Activated T-cell treated with anti-CD3 and anti-CD28 coated beads for 24 hours (primary cell): ENCODE measurements around the gene C21orf58.
"Not testable (repeated sequence)": the region's sequence is repeated elsewhere in the genome, so short reads cannot be mapped to it uniquely, and the experiment has no call there.

Experiments
- DNase-seq: peaks from one replicate; pipeline ENCODE4 v3.0.0-alpha.2; 2020; ENCODE audit warnings: low read depth

C21orf58 gene

DNA sequence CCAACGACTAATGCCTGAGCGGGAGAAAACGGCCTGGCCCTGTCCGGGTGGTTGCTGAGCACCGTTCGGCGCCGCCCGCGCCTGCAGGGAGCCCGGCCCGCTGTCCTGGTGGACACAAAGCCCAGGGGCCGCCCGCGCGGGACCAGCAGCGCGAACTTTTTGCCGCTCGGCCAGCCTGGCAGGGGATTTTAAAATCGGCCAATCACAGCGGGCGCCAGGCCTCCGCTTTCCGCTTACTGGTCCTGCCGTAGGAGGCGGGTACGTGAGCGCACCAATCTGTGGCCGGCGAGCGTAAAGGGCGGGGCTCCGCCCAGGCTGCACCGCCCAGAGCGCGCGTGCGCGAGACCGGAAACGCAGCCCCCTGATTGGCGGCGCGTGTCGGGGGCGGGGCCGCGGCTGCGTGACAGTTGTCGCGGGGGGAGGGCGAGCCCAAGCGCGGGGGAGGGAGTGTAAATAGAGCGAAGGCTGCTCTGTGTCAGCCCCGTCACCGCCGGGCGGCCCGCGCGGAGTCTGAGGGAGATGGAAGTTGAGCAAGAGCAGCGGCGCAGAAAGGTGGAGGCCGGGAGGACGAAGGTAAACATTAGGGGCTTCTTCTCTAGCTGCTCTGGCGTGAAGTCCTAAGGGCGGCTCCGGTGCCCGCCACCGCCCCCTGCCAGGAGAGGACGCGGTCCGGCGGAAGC is at the start of gene C21orf58, which contains the start of gene PCNT:
C21orf58 (minus strand) TSS at position 161 of the 680 bp plus-strand sequence. CDS start 1,132 bp downstream, outside the sequence.
PCNT (plus strand) TSS at position 447 of the 680 bp plus-strand sequence; CDS start at position 520, 73 bp downstream.
- peak; percentile 96 for DNase-seq

DNA sequence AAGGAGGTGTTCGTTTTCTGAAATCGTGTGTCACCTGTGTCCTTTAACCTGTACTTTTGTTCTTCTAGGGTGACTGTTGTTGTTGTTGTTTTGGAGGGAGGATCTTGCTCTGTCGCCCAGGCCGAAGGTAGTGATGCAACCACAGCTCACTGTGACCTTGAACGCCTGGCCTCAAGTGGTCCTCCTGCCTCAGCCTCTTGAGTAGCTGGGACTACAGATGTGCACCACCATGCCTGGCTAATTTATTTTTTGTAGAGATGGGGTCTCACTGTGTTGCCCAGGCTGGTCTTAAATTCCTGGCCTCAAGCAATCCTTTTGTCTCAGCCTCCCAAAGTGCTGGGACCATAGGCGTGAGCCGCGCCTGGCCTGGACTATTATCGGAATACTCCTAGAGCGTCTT is 49.3 kb upstream of the C21orf58 start:
- not testable (repeated sequence) for DNase-seq

- no peak for DNase-seq
These were observed 48.4 kb upstream of the C21orf58 start for GRCh38 chr21:46372014-46372485.

DNA sequence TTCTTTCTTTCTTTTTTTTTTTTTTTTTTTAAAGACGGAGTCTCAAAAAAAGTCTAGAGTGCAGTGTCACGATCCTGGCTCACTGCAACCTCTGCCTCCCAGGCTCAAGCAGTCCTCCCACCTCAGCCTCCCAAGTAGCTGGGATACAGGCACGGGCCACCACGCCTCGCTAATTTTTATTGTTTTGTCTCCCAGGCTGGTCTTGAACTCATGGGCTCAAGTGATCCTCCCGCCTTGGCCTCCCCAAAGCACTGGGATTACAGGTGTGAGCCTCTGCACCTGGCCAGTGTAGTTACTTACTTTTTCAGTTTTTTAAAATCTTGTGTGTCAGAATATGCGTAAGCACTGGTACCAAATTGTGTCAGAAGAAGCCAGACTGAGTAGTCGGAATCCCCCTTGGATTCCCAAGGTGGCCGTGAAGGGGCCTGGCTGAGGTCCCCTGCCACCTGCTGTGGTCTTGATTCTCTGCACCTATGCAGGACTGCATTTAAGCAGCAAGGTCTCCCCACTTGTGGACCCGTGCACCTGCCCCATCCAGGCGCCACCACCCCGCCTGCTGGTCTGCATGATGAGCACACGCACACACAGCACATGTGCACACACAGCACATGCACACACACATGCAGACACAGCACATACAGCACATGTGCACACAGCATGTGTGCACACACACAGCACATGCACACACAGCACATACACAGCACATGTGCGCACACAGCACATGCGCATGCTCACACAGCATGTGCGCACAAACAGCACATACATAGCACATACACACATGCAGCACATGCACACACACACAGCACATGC is 47.7 kb upstream of the C21orf58 start:
- DNase-seq: no peak

DNA sequence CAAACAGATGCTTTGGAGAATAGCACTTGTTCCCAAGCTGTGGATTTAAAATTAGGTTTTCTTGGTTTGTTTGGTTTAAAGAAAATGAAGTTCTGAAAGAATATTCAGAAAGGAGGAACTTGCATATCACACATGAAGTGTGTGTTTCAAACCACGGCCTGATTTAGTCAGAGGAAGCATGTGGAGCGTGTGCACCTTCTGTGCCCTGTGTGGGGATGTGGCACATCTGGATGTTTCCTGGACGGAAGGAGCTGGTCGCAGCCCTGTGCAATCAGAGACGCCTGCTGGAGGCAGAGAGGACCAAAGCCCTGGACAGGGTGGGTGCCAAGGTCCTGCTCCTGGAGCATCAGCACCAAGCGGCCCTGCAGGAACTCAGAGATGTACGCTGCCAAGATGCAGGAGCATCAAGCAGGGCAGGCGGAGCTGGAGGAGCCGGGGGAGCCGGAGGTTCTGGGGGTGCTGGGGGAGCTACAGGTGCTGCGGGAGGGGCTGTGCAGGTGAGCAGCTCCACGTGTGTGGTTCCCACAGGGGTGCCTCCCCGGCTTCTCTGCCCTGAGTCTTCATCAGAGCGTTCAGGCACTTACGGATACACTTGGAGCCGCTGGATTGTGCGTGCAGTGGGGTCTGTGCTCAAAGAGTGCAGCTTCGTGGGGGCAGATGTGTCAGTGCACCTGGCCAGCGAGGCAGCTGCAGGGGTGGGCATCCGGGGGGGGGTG is 46.0 kb upstream of the C21orf58 start:
- no peak for DNase-seq

DNA sequence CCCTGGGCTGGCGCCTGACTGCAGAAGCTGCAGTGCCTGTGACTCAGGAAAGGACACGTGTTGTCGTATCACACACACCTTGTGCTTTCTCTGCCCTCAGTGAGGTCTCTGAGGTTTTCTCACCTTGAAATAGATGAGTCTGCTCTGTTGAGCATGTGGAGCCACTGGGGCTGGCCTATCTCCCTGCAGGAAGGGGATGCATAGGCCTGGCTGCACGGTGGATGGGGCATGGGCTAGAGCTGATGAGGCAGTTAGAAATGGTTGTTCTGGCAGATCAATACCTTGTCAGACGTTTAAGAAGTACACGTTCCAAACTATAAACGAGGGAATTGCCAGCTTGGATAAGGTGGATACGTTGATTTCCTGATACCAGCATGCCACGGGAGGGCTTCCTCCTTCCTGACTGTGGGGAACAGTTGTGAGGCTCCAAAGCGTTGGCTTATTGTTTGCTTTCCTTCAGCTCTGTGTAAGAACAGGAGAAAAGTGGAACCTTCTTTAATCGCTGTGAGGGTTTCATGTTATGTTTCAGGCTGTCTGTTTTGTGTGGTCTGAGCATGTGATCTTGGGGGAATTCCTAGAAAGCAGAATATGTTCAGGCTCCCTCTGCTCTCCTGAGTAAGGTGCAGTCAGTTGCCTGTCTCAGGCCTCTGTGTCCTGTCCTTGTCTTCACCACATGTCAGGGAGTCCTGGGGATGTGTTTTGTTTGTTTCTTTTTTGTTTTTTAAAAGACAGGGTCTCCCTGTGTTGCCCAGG is 45.0 kb upstream of the C21orf58 start:
- DNase-seq: peak; percentile 27

DNA sequence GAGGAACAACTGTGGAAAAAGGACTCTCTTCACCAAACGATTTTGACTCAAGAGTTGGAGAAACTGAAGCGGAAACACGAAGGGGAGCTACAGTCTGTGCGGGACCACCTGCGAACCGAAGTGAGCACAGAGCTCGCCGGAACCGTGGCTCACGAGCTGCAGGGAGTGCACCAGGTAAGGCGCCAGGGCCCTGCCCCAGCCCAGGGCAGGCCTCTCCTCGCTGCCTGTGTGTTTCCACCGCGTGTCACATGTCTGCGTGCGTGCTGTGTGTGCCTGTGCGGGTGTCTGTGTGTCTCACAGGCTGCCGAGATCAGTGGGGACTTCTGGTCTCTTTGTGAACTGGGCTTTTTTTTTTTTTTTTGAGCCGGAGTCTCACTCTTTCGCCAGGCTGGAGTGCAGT is 43.3 kb upstream of the C21orf58 start:
- no peak for DNase-seq

DNA sequence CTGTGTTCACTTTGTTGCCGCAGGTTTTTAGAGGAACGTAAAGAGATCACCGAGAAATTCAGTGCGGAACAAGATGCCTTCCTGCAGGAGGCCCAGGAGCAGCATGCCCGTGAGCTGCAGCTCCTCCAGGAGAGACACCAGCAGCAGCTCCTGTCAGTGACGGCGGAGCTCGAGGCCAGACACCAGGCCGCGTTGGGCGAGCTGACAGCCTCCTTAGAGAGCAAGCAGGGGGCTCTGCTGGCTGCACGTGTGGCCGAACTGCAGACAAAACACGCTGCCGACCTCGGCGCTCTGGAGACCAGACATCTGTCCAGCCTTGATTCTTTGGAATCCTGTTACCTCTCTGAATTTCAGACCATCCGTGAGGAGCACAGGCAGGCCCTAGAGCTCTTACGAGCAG is 42.9 kb upstream of the C21orf58 start:
- DNase-seq: no peak

- no peak for DNase-seq
These were observed 42.4 kb upstream of the C21orf58 start for GRCh38 chr21:46366091-46366490.

DNA sequence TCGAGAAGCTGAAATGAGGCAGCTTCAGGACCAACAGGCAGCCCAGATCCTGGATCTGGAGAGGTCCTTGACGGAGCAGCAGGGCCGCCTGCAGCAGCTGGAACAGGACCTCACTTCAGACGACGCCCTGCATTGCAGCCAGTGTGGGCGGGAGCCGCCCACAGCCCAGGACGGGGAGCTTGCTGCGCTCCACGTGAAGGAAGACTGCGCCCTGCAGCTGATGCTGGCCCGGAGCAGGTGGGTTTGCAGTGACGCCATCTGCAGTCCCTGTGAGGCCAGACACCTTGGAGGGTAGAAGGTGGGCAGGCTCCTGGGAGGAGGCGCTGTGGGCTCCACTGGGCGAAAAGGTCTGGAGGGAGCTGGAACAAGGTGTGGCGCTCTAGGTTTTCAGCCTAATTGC is 40.0 kb upstream of the C21orf58 start:
- no peak for DNase-seq

DNA sequence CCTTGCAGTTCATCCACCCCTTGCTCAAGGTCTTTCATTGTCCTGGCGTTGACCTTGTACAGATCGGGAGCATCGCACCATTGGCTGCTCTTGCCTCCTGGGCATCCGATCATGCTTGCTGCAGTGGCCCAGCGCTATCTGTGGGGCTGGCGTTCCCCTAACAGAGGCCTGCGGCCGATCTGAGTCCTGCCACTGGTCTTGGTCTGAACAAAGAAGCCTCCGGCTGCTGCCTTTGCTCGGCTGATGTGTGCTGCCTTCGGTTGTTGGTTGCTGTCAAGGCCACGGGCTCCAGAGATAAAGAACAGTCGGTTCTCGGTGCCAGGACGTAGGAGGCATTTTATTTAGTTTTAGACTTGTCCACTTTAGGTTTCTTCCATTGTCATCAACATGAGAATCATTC is 39.3 kb upstream of the C21orf58 start:
- no peak for DNase-seq

DNA sequence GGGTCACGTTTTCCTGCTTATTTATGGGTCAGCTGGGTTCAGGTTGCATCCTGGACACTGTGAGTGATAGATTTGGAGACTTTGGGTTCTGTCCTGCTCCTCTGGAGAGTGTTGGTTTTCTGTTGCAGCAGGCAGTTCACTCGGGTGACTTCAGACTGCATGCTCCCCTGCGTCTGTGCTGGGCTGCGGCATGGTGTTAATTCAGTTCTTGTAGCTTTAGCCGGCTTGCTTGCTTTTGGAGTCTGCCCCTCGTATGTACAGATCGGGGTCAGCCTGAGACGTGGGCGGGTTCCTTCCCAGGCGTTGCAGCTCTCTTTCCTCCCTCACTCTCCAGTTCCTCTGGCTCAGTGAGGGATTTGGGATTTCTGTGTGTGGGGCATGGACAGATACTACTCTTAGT is 38.3 kb upstream of the C21orf58 start:
- DNase-seq: no peak

DNA sequence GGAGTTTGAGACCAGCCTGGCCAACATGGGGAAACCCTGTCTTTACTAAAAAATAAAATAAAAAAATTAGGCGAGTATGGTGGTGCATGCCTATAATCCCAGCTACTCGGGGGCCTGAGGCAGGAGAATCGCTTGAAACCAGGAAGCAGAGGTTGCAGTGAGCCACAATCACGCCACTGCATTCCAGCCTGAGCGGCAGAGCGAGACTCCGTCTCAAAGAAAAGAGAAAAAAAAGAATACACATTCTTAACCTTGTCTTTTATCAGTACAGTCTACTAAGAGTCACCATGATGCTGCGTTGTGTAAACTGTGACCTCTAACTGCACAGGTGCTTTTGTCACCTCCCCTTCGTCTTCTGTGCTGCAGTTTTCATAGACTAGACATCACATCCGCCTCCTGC is 37.5 kb upstream of the C21orf58 start:
- no peak for DNase-seq

DNA sequence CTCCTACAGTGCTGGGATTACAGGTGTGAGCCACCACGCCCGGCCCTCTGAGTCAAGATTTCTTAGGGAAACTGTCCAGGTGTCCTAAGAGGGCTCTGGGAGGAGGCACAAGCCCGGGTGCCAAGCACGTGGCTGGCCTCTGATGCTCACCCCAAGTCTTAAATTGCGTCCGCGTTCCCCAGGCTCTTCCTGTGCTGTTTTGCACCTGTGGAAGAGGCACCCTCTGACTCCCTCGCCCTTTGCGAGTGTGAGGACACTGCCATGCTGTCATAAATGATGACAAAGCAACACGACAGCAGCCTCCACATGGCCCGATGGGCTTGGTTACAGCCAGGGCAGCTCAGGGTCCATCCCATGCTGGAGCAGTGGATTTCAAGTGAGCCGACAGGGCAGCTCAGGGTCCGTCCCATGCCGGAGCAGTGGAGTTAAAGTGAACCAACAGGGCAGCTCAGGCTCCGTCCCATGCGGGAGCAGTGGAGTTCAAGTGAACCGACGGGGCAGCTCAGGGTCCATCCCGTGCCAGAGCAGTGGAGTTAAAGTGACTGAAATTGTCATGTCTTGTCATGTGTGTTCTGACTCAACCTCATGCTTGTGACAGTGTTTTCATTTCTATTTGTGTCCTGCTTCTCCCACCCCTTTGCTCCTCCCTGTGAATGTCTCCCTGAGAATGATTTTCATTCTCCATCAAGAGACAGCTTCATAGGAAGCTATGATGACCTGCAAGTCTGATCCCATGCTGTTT is 34.2 kb upstream of the C21orf58 start:
- DNase-seq: no peak

GRCh38 chr21:46357335-46357604 is 33.6 kb upstream of the C21orf58 start:
- DNase-seq: no peak

- no peak for DNase-seq
These were observed 33.0 kb upstream of the C21orf58 start for GRCh38 chr21:46356494-46357334.

GRCh38 chr21:46356005-46356338 is 32.3 kb upstream of the C21orf58 start:
- no peak for DNase-seq

GRCh38 chr21:46355161-46356004 is 31.7 kb upstream of the C21orf58 start:
- DNase-seq: no peak

GRCh38 chr21:46354518-46354917 is 30.8 kb upstream of the C21orf58 start:
- no peak for DNase-seq

- no peak for DNase-seq
These were observed 30.4 kb upstream of the C21orf58 start for GRCh38 chr21:46354046-46354445.
